SK-N-SH treated with all-trans-retinoic acid at 6 μM for 48 hours (cell line): ENCODE results near the gene MYD88.
A peak's percentile ranks its signal among the peaks of the same experiment; 100 is the strongest.

ENCODE experiments used
- ATAC-seq: fragments of 200-7000 bp; cut with Tn5 transposase; 3 replicates; pipeline ENCODE4 v1.9.1; 2020; ENCODE audit warnings: mild to moderate bottlenecking, moderate library complexity
- ARNTL ChIP-seq: fragments of 450-650 bp; formaldehyde crosslinking; IDR thresholded peaks from 2 replicates; pipeline ENCODE4 v1.5.0; 2020; ENCODE audit warnings: low read depth, mild to moderate bottlenecking, moderate library complexity, borderline replicate concordance
- BACH2 ChIP-seq: fragments of 250-450 bp; sonication (Bioruptor Pico); IDR thresholded peaks from 2 replicates; pipeline ENCODE4 v1.9.0; 2021; ENCODE audit warnings: mild to moderate bottlenecking, borderline replicate concordance
- CSDC2 ChIP-seq: fragments of 250-450 bp; sonication (Bioruptor Pico); IDR thresholded peaks from 2 replicates; pipeline ENCODE4 v1.5.0; 2020; ENCODE audit warnings: mild to moderate bottlenecking, moderate library complexity
- ESRRG ChIP-seq: fragments of 250-450 bp; sonication (Bioruptor Pico); IDR thresholded peaks from 2 replicates; pipeline ENCODE4 v1.6.1; 2021; ENCODE audit warnings: mild to moderate bottlenecking
- GLIS3 ChIP-seq: fragments of 250-450 bp; sonication (Bioruptor Pico); IDR thresholded peaks from 2 replicates; pipeline ENCODE4 v1.5.0; 2020; ENCODE audit warnings: mild to moderate bottlenecking, moderate library complexity
- ISL1 ChIP-seq: fragments of 250-450 bp; sonication (Bioruptor Pico); IDR thresholded peaks from 2 replicates; pipeline ENCODE4 v2.1.2; 2022; ENCODE audit warnings: mild to moderate bottlenecking, moderate library complexity
- OSR1 ChIP-seq: fragments of 250-450 bp; sonication (Bioruptor Pico); IDR thresholded peaks from 2 replicates; pipeline ENCODE4 v1.8.0; 2022; ENCODE audit warnings: moderate library complexity, mild to moderate bottlenecking, inconsistent platforms
- PPARA ChIP-seq: fragments of 250-450 bp; sonication (Bioruptor Pico); IDR thresholded peaks from 2 replicates; pipeline ENCODE4 v1.5.0; 2020; ENCODE audit warnings: mild to moderate bottlenecking, borderline replicate concordance
- RARB ChIP-seq: fragments of 250-450 bp; sonication (Bioruptor Pico); IDR thresholded peaks from 2 replicates; pipeline ENCODE4 v1.8.0; 2021; ENCODE audit warnings: mild to moderate bottlenecking, moderate library complexity
- SNAI2 ChIP-seq: fragments of 250-450 bp; sonication (Bioruptor Pico); IDR thresholded peaks from 2 replicates; pipeline ENCODE4 v1.5.0; 2020; ENCODE audit warnings: mild to moderate bottlenecking, moderate library complexity
- TOX ChIP-seq: fragments of 250-450 bp; sonication (Bioruptor Pico); IDR thresholded peaks from 2 replicates; pipeline ENCODE4 v1.8.0; 2021; ENCODE audit warnings: mild to moderate bottlenecking, moderate library complexity, borderline replicate concordance
- ZFP3 ChIP-seq: fragments of 250-450 bp; sonication (Bioruptor Pico); IDR thresholded peaks from 2 replicates; pipeline ENCODE4 v1.5.0; 2020; ENCODE audit warnings: mild to moderate bottlenecking, moderate library complexity
- ZFP30 ChIP-seq: fragments of 450-650 bp; formaldehyde crosslinking; IDR thresholded peaks from 2 replicates; pipeline ENCODE4 v1.5.0; 2022; ENCODE audit warnings: mild to moderate bottlenecking, moderate library complexity
- ZNF565 ChIP-seq: fragments of 450-650 bp; formaldehyde crosslinking; conservative IDR thresholded peaks from 2 replicates; pipeline ENCODE4 v1.5.0; 2020; ENCODE audit warnings: low read depth, mild to moderate bottlenecking, moderate library complexity
- ZNF70 ChIP-seq: fragments of 450-650 bp; formaldehyde crosslinking; IDR thresholded peaks from 2 replicates; pipeline ENCODE4 v1.5.0; 2020; ENCODE audit warnings: mild to moderate bottlenecking, moderate library complexity
- TF ChIP-seq, protein P1 (sequence below): fragments of 250-450 bp; sonication (Bioruptor Pico); IDR thresholded peaks from 2 replicates; pipeline ENCODE4 v1.8.0; 2021; ENCODE audit warnings: low read depth, mild to moderate bottlenecking, moderate library complexity, borderline replicate concordance
- TF ChIP-seq, protein P2 (sequence below): fragments of 250-450 bp; sonication (Bioruptor Pico); IDR thresholded peaks from 2 replicates; pipeline ENCODE4 v1.5.1; 2021; ENCODE audit warnings: mild to moderate bottlenecking, moderate library complexity
- TF ChIP-seq, protein P3 (sequence below): fragments of 250-450 bp; sonication (Bioruptor Pico); IDR thresholded peaks from 2 replicates; pipeline ENCODE4 v1.8.0; 2020; ENCODE audit warnings: mild to moderate bottlenecking, moderate library complexity, borderline replicate concordance
- TF ChIP-seq, protein P4 (sequence below): fragments of 250-450 bp; sonication (Bioruptor Pico); IDR thresholded peaks from 2 replicates; pipeline ENCODE4 v1.5.0; 2020; ENCODE audit warnings: mild to moderate bottlenecking, moderate library complexity

Gene MYD88

DNA sequence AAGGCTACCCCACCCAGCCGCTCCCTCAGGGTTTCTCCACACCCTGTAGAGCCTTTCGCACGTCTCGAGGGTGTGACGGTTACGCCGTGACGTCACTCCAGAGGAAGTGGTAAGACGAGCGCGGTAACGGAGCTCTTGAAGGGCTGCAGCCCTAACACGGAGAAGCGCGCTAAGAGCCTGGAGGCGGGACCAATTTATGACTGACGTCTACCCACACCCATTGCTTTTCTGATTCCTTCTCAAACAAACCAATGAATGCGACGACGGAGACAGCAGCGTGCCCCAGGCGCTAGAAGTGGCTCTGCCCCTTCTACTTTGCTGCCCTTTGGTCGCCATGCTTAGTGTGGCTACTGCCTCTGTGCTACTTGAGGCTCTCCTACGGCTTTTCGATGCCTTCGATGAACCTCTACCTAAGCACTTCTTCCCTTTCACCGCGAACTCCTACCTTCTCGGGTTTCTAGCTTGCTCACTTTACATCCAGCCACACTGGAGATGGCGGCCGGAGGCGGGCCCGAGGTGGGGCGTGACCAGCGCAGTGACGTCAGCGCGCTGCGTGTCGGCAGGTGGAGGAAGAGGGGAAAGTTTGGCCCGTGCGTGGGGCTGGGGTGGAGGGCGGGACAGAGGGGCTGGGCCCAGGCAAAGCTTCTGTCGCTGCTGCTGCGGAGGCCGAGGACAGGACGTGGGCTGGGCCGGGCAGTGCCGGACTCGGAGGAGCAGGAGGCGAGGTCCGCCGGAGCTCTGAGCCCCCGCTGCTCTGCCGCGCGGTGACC, 26.7 kb downstream of the MYD88 start, which contains the start of gene OXSR1:
Gene OXSR1 (plus strand): TSS at position 586 of the 770 bp plus-strand sequence. CDS start 340 bp downstream, outside the sequence.
- TF ChIP-seq ZNF565 (CRISPR knock-in tag) (no peak), ZNF70 (CRISPR knock-in tag) (no peak), ZFP3 (CRISPR knock-in tag) (peak; percentile 59; the same call in 1 of the 2 replicates), ZFP30 (CRISPR knock-in tag) (no peak), SNAI2 (peak; percentile 46; the same call in 1 of the 2 replicates), GLIS3 (CRISPR knock-in tag) (no peak), CSDC2 (CRISPR knock-in tag) (no peak), ESRRG (CRISPR knock-in tag) (no peak), BACH2 (CRISPR knock-in tag) (no peak), TOX (no peak), ARNTL (no peak), PPARA (CRISPR knock-in tag) (no peak)
- TF ChIP-seq, protein P1, sequence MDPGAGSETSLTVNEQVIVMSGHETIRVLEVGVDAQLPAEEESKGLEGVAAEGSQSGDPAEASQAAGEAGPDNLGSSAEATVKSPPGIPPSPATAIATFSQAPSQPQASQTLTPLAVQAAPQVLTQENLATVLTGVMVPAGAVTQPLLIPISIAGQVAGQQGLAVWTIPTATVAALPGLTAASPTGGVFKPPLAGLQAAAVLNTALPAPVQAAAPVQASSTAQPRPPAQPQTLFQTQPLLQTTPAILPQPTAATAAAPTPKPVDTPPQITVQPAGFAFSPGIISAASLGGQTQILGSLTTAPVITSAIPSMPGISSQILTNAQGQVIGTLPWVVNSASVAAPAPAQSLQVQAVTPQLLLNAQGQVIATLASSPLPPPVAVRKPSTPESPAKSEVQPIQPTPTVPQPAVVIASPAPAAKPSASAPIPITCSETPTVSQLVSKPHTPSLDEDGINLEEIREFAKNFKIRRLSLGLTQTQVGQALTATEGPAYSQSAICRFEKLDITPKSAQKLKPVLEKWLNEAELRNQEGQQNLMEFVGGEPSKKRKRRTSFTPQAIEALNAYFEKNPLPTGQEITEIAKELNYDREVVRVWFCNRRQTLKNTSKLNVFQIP (CRISPR knock-in tag): no peak
- TF ChIP-seq, protein P2, sequence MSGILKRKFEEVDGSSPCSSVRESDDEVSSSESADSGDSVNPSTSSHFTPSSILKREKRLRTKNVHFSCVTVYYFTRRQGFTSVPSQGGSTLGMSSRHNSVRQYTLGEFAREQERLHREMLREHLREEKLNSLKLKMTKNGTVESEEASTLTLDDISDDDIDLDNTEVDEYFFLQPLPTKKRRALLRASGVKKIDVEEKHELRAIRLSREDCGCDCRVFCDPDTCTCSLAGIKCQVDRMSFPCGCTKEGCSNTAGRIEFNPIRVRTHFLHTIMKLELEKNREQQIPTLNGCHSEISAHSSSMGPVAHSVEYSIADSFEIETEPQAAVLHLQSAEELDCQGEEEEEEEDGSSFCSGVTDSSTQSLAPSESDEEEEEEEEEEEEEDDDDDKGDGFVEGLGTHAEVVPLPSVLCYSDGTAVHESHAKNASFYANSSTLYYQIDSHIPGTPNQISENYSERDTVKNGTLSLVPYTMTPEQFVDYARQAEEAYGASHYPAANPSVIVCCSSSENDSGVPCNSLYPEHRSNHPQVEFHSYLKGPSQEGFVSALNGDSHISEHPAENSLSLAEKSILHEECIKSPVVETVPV (CRISPR knock-in tag): no peak
- TF ChIP-seq, protein P3, sequence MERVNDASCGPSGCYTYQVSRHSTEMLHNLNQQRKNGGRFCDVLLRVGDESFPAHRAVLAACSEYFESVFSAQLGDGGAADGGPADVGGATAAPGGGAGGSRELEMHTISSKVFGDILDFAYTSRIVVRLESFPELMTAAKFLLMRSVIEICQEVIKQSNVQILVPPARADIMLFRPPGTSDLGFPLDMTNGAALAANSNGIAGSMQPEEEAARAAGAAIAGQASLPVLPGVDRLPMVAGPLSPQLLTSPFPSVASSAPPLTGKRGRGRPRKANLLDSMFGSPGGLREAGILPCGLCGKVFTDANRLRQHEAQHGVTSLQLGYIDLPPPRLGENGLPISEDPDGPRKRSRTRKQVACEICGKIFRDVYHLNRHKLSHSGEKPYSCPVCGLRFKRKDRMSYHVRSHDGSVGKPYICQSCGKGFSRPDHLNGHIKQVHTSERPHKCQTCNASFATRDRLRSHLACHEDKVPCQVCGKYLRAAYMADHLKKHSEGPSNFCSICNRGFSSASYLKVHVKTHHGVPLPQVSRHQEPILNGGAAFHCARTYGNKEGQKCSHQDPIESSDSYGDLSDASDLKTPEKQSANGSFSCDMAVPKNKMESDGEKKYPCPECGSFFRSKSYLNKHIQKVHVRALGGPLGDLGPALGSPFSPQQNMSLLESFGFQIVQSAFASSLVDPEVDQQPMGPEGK (CRISPR knock-in tag): no peak
- TF ChIP-seq, protein P4, sequence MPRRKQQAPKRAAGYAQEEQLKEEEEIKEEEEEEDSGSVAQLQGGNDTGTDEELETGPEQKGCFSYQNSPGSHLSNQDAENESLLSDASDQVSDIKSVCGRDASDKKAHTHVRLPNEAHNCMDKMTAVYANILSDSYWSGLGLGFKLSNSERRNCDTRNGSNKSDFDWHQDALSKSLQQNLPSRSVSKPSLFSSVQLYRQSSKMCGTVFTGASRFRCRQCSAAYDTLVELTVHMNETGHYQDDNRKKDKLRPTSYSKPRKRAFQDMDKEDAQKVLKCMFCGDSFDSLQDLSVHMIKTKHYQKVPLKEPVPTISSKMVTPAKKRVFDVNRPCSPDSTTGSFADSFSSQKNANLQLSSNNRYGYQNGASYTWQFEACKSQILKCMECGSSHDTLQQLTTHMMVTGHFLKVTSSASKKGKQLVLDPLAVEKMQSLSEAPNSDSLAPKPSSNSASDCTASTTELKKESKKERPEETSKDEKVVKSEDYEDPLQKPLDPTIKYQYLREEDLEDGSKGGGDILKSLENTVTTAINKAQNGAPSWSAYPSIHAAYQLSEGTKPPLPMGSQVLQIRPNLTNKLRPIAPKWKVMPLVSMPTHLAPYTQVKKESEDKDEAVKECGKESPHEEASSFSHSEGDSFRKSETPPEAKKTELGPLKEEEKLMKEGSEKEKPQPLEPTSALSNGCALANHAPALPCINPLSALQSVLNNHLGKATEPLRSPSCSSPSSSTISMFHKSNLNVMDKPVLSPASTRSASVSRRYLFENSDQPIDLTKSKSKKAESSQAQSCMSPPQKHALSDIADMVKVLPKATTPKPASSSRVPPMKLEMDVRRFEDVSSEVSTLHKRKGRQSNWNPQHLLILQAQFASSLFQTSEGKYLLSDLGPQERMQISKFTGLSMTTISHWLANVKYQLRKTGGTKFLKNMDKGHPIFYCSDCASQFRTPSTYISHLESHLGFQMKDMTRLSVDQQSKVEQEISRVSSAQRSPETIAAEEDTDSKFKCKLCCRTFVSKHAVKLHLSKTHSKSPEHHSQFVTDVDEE (CRISPR knock-in tag): no peak
- TF ChIP-seq, all 23 proteins: peak for 2
- peak; percentile 93 for ATAC-seq

DNA sequence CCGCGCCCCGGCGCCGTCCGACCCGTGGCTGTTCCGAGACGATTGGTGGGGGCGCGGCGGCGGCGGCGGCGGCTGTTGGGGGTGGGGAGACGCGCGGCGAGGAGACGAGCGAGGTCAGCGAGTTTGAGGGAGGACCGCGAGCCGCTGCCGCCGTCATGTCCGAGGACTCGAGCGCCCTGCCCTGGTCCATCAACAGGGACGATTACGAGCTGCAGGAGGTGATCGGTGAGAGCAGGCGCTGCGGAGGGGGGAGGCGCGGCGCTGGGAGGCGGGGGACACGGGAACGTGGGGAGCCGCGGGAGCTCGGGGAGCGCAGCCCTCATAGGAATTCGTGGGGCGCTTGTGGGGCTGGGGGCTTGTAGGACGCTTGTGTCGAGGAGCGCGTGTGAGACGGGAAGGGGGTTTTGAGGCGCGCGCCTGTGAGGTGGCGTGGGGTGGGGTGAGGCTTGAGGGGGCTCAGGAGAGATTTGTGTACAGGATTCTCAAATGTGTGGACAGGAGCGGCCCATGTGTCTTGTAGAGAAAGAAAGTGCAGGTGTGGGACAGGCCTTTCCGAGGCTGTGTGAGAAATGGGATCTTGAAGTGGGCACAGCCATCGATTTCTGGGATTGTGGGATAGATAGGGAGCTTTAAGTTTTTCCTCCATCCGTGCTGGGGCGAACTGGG, 27.4 kb downstream of the MYD88 start:
- ATAC-seq: peak; percentile 38
- TF ChIP-seq, protein P2 (CRISPR knock-in tag): no peak
- TF ChIP-seq, protein P3 (CRISPR knock-in tag): no peak
- TF ChIP-seq RARB (CRISPR knock-in tag): no peak
- TF ChIP-seq GLIS3 (CRISPR knock-in tag): no peak
- no peak for TF ChIP-seq OSR1
- TF ChIP-seq, protein P4 (CRISPR knock-in tag): no peak
- no peak for TF ChIP-seq BACH2 (CRISPR knock-in tag)
- no peak for TF ChIP-seq ZFP3 (CRISPR knock-in tag)
- no peak for TF ChIP-seq ARNTL
- TF ChIP-seq ESRRG (CRISPR knock-in tag): no peak
- TF ChIP-seq ZNF565 (CRISPR knock-in tag): no peak
- no peak for TF ChIP-seq ISL1 (CRISPR knock-in tag)
